ENCODE results near the gene OSBPL3. TPM values are rescaled to one million over a fixed set of nuclear protein-coding genes. Genes with fewer than 3 reads are reported as not detected.

The OSBPL3 gene
- total and polyA plus RNA-seq, 2 experiments from 2014 or later, result 21.8 to 25.8 TPM

DNA sequence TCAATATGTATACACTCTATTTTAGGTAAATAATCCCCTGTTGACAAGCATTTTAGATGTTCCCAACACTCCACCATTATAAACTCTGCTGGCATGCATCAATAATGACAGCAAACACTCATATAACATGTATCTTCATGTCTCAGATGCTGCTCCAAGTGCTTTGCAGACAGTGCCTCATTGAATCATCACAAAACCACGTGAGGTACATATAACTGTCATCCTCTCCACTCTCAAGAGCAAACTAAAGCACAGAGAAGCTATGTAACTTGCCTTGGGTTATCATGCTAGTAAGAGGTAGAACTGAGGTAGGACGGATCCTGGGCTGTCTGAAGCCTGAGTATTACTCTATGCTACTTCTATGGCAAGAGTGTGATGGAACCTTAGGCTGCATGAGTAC is 150.2 kb downstream of the OSBPL3 start:
- Histone ChIP-seq H3F3A (ENCODE audit: insufficient read depth) (peaks cover 60% of the 10 kb centered on the region), H3K9ac (no peak overlapping the region), H2AFZ (no peak overlapping the region), H3K9me3 (ENCODE audit: low read depth) (no peaks in the 10 kb centered on the region), H3K27me3 (replicated peaks; ENCODE audit: insufficient read depth) (no peaks in the 10 kb centered on the region), H3K79me2 (ENCODE audit: insufficient read depth) (no peaks in the 10 kb centered on the region), H3K4me2 (ENCODE audit: unreplicated experiment) (no peak overlapping the region), H4K20me1 (ENCODE audit: insufficient read depth) (no peaks in the 10 kb centered on the region), H3K27ac (no peak overlapping the region), H3K4me1 (ENCODE audit: insufficient read depth) (peaks cover 66% of the 10 kb centered on the region), H3K9me2 (ENCODE audit: insufficient read depth) (no peaks in the 10 kb centered on the region), H3K36me3 (ENCODE audit: low read depth) (peaks cover 6% of the 10 kb centered on the region; the same call in 1 of the 2 replicates), H3K4me3 (no peak overlapping the region)
- WGBS, 2 experiments (ENCODE audit: low coverage in 1 of 2, low lambda C conversion rate in 2 of 2, missing lambda C conversion rate in 2 of 2), result 92 to 100% methylated on average over 2 of the region's 2 CpGs
- peak; percentile 23 for DNase-seq
- in situ Hi-C loops (cut with MboI), result no loop called here
- TF ChIP-seq EZH2phosphoT487 (IDR thresholded peaks at IDR 0.05; ENCODE audit: insufficient read depth, low read depth) (no peak), EZH2 (IDR thresholded peaks at IDR 0.05; ENCODE audit: insufficient read depth, poor library complexity, severe bottlenecking) (no peak)

DNA sequence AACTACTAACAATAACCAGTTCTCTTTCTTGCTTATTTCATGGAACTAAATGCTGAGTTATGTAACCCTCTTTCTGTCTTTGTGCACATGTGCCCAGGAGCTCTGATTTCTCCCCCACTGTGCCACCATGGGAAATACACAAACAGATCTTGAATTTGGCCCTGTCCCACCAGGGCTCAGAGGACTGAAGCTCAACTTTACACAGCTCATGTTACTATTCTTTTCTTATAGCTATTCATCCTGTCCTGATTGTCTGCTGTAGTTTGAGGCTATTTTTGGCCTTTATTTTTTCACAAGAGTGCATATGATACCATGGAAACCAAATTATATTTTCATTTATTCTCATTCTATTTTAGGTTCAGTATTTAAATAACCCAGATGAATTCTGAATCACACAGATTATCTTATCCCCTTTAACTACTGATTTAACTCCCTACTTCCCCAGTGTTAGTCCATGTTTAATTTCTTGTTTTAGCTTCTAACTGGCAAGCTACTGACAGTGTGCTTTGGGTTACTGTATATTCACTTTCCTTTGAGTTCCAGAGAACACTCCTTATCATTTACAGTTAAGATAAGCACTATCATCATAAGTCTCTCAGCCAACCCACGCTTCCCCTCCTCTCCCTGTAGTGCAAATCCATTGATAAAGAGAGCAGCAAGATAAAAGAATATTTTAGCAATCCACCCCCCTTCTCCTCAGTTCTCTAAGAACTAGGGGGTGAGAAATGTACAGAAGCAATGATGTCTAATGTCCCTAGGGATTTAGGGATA is 150.9 kb downstream of the OSBPL3 start:
- in situ Hi-C loops (cut with MboI), result no loop called here
- Histone ChIP-seq H3K27ac (no peak overlapping the region), H3F3A (ENCODE audit: insufficient read depth) (peaks cover 65% of the 10 kb centered on the region), H3K4me1 (ENCODE audit: insufficient read depth) (peaks cover 73% of the 10 kb centered on the region), H3K9ac (no peak overlapping the region), H3K4me2 (ENCODE audit: unreplicated experiment) (no peak overlapping the region), H3K9me2 (ENCODE audit: insufficient read depth) (no peaks in the 10 kb centered on the region), H2AFZ (no peak overlapping the region), H3K4me3 (no peak overlapping the region), H3K9me3 (ENCODE audit: low read depth) (no peaks in the 10 kb centered on the region), H3K36me3 (ENCODE audit: low read depth) (peaks cover 6% of the 10 kb centered on the region; the same call in 1 of the 2 replicates), H3K27me3 (replicated peaks; ENCODE audit: insufficient read depth) (no peaks in the 10 kb centered on the region), H3K79me2 (ENCODE audit: insufficient read depth) (no peaks in the 10 kb centered on the region), H4K20me1 (ENCODE audit: insufficient read depth) (no peaks in the 10 kb centered on the region)
- no peak for DNase-seq
- TF ChIP-seq EZH2phosphoT487 (IDR thresholded peaks at IDR 0.05; ENCODE audit: insufficient read depth, low read depth) (no peak), EZH2 (IDR thresholded peaks at IDR 0.05; ENCODE audit: insufficient read depth, poor library complexity, severe bottlenecking) (no peak)
- WGBS, 2 experiments (ENCODE audit: low coverage in 1 of 2, low lambda C conversion rate in 2 of 2, missing lambda C conversion rate in 2 of 2), result 97 to 100% methylated on average over 1 of the region's 1 CpG

DNA sequence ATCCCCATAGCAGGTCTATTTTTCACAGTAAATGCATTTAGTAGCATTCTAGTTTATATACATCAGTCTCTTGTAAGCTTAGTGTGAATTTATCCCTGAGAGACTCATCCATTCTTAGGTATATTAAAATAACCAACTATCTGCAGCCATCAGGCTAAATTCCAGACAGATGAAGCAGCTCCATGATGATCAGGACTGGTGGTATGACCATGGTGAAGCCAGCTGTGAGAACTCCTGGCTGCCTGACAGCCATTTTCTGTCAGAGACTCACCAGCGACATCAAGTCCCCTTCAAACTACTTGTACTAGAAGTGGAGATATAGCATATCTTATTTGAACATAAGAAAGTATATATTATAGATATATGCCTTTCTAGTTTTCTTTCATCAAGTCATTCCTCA is 152.4 kb downstream of the OSBPL3 start:
- Histone ChIP-seq H3F3A (ENCODE audit: insufficient read depth) (peaks cover 53% of the 10 kb centered on the region), H2AFZ (no peak overlapping the region), H3K27me3 (replicated peaks; ENCODE audit: insufficient read depth) (no peaks in the 10 kb centered on the region), H3K9ac (no peak overlapping the region), H3K4me2 (ENCODE audit: unreplicated experiment) (peak overlapping the region; percentile 5), H3K9me2 (ENCODE audit: insufficient read depth) (no peaks in the 10 kb centered on the region), H4K20me1 (ENCODE audit: insufficient read depth) (no peaks in the 10 kb centered on the region), H3K9me3 (ENCODE audit: low read depth) (no peaks in the 10 kb centered on the region), H3K4me3 (no peak overlapping the region), H3K4me1 (ENCODE audit: insufficient read depth) (peaks cover 70% of the 10 kb centered on the region), H3K27ac (peak overlapping the region; percentile 62), H3K36me3 (ENCODE audit: low read depth) (peaks cover 6% of the 10 kb centered on the region; the same call in 1 of the 2 replicates), H3K79me2 (ENCODE audit: insufficient read depth) (no peaks in the 10 kb centered on the region)
- in situ Hi-C loops (cut with MboI), result no loop called here
- WGBS, 2 experiments (ENCODE audit: low coverage in 1 of 2, low lambda C conversion rate in 2 of 2, missing lambda C conversion rate in 2 of 2), result 50 to 54% methylated on average over 1 of the region's 1 CpG
- DNase-seq, result peak; percentile 87
- TF ChIP-seq EZH2 (IDR thresholded peaks at IDR 0.05; ENCODE audit: insufficient read depth, poor library complexity, severe bottlenecking), result no peak
- TF ChIP-seq EZH2phosphoT487 (IDR thresholded peaks at IDR 0.05; ENCODE audit: insufficient read depth, low read depth), result no peak

DNA sequence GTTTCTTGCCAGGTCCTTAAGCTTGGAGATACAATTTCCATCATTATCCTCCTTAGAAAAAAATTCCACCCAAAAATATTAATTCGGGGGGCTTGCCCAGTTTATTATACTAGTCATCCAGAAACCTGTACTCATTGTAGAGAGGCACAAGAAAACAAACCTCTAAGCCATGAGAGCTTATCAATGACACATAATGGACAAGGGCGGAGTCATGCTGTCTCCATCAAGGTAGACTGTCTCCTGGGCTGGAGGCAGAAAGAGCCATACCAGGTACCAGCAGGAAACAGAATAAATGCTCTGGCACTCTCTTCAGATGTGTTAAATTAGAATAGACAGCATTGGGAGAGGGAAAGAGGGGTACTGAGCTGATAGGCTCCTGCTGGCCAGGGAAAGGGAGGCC is 153.0 kb downstream of the OSBPL3 start:
- Histone ChIP-seq H3K9me2 (ENCODE audit: insufficient read depth) (no peaks in the 10 kb centered on the region), H3K36me3 (ENCODE audit: low read depth) (peaks cover 6% of the 10 kb centered on the region; the same call in 1 of the 2 replicates), H3K27me3 (replicated peaks; ENCODE audit: insufficient read depth) (no peaks in the 10 kb centered on the region), H3K4me2 (ENCODE audit: unreplicated experiment) (peak overlapping the region; percentile 5), H3K9me3 (ENCODE audit: low read depth) (no peaks in the 10 kb centered on the region), H3F3A (ENCODE audit: insufficient read depth) (peaks cover 56% of the 10 kb centered on the region), H4K20me1 (ENCODE audit: insufficient read depth) (no peaks in the 10 kb centered on the region), H3K27ac (peak overlapping the region; percentile 62), H3K79me2 (ENCODE audit: insufficient read depth) (no peaks in the 10 kb centered on the region), H3K4me3 (no peak overlapping the region), H3K9ac (no peak overlapping the region), H3K4me1 (ENCODE audit: insufficient read depth) (peaks cover 70% of the 10 kb centered on the region), H2AFZ (no peak overlapping the region)
- in situ Hi-C loops (cut with MboI), result no loop called here
- TF ChIP-seq EZH2 (IDR thresholded peaks at IDR 0.05; ENCODE audit: insufficient read depth, poor library complexity, severe bottlenecking), result no peak
- no peak for TF ChIP-seq EZH2phosphoT487 (IDR thresholded peaks at IDR 0.05; ENCODE audit: insufficient read depth, low read depth)
- DNase-seq, result no peak
- WGBS, 2 experiments (ENCODE audit: low coverage in 1 of 2, low lambda C conversion rate in 2 of 2, missing lambda C conversion rate in 2 of 2), result 93 to 100% methylated on average over 2 of the region's 2 CpGs

Data from GM23248 (cell line).